Upper lobe of right lung (tissue), 1 donor: ENCODE measurements around the gene CEACAM7. TPM values are rescaled to one million over a fixed set of nuclear protein-coding genes. Genes with fewer than 3 reads are reported as not detected.

Experiments used
- ATAC-seq: fragments of 200-7000 bp; cut with Tn5 transposase; one replicate; pipeline ENCODE4 v1.9.1; 2020; ENCODE audit warnings: mild to moderate bottlenecking, moderate library complexity
- DNase-seq: peaks from one replicate; pipeline ENCODE4 v3.0.0-alpha.2; 2020
- H3K27ac ChIP-seq: fragments of 200-600 bp; one replicate; pipeline ENCODE4 v1.8.0; 2022
- H3K27me3 ChIP-seq: fragments of 200-600 bp; one replicate; pipeline ENCODE4 v1.8.0; 2022; ENCODE audit warnings: mild to moderate bottlenecking
- H3K36me3 ChIP-seq: fragments of 200-600 bp; one replicate; pipeline ENCODE4 v1.8.0; 2022
- H3K4me1 ChIP-seq: fragments of 200-600 bp; one replicate; pipeline ENCODE4 v1.8.0; 2022
- H3K4me3 ChIP-seq: fragments of 200-600 bp; one replicate; pipeline ENCODE4 v1.8.0; 2022; ENCODE audit warnings: mild to moderate bottlenecking
- H3K9me3 ChIP-seq: fragments of 200-600 bp; one replicate; pipeline ENCODE4 v1.8.0; 2022
- intact Hi-C: fragments of 100-400 bp; cut with DNase I; formaldehyde crosslinking; loops from one replicate; pipeline ENCODE4 v1.11.0; 2022
- total RNA-seq: library from RNA; stranded (reverse); fragmentation: NEBNext Ultra II Directional; extraction: Animal tissue kit (Norgen Biotek cat#: 25700); gene quantifications from one replicate; pipeline ENCODE4 v1.2.1, GENCODE V29; 2021
- TF ChIP-seq, protein P1 (sequence below): fragments of 200-600 bp; IDR thresholded peaks from one replicate; pipeline ENCODE4 v1.8.0; 2022; ENCODE audit warnings: antibody characterized with exemption
- donor health status: DM: no; HTN: yes; CAD: no; lungs with severe emphysema.

CEACAM7 gene
- total RNA-seq, 1 donor from 2014 or later: not detected

DNA sequence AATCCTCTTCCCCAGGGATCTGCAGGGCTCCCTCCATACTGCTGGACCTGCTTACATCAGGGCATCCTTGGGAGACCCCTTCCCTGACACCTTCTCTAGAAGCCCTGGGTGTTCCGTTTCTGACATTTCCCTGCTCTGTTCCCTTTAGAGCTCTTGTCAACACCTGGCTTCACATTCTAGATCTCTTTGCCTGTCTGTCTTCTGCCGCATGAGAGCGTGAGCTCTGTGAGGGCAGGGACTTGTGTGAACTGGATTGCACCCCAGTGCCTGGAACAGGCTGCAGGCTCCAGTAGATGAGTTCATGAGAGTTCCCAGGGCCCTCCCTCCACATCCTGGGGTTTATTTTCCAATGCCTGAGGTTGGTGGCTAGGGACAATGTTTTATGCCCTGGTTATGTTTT, 651 bp downstream of the CEACAM7 start:
- Histone ChIP-seq H3K27me3 (no peaks in the 10 kb centered on the region), H3K36me3 (no peaks in the 10 kb centered on the region), H3K4me3 (no peak overlapping the region), H3K9me3 (no peaks in the 10 kb centered on the region), H3K27ac (no peak overlapping the region), H3K4me1 (no peaks in the 10 kb centered on the region)
- no peak for DNase-seq
- intact Hi-C loops: no loop called here
- TF ChIP-seq, protein P1, sequence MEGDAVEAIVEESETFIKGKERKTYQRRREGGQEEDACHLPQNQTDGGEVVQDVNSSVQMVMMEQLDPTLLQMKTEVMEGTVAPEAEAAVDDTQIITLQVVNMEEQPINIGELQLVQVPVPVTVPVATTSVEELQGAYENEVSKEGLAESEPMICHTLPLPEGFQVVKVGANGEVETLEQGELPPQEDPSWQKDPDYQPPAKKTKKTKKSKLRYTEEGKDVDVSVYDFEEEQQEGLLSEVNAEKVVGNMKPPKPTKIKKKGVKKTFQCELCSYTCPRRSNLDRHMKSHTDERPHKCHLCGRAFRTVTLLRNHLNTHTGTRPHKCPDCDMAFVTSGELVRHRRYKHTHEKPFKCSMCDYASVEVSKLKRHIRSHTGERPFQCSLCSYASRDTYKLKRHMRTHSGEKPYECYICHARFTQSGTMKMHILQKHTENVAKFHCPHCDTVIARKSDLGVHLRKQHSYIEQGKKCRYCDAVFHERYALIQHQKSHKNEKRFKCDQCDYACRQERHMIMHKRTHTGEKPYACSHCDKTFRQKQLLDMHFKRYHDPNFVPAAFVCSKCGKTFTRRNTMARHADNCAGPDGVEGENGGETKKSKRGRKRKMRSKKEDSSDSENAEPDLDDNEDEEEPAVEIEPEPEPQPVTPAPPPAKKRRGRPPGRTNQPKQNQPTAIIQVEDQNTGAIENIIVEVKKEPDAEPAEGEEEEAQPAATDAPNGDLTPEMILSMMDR: no peak
- no peak for ATAC-seq

DNA sequence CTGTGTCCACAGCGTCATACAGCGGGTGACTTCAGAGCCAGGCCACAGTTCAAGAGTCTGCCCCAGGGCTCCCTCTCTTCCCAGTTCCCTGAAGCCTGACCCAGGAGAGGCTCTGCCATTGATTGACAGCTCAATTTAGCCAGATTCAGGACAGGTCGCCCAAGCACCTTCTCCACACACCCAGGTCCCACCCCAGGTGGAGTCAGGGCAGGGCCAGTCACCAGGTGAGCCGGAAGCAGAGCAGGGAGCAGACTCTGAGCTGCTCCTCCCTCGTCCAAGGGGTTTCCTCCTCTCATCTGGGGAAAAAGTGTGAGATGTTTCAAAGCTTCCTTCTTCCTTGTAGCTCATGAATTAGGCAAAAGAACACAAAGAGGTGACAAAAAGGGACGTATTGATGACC, 5.6 kb downstream of the CEACAM7 start:
- intact Hi-C loops: no loop called here
- Histone ChIP-seq H3K4me3 (no peak overlapping the region), H3K9me3 (no peaks in the 10 kb centered on the region), H3K36me3 (no peaks in the 10 kb centered on the region), H3K27me3 (peaks cover 6% of the 10 kb centered on the region), H3K27ac (no peak overlapping the region), H3K4me1 (no peaks in the 10 kb centered on the region)
- no peak for DNase-seq
- TF ChIP-seq, protein P1: no peak
- no peak for ATAC-seq

DNA sequence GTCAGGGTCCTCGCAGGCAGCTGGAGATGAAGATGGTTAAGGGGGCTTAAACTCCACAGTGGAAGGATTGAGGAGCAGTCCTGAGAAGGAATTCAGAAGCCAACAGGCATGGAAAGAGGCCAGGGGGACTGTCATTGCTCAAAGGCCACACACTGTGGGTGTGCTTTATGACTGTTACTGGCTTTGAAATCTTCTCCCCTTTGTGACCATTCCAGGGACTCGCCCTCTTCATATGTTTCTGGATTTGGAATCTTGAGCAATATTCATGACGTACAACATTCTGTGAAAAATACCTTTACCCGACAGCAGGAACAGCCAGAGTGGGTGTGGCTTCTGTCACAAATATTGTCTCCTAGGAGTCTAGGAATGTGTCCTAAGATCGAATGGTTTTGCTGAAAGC, 16.6 kb downstream of the CEACAM7 start:
- Histone ChIP-seq H3K4me3 (no peak overlapping the region), H3K4me1 (no peaks in the 10 kb centered on the region), H3K27ac (no peak overlapping the region), H3K36me3 (no peaks in the 10 kb centered on the region), H3K27me3 (peaks cover 21% of the 10 kb centered on the region), H3K9me3 (no peaks in the 10 kb centered on the region)
- ATAC-seq: no peak
- no peak for DNase-seq
- TF ChIP-seq, protein P1: no peak
- intact Hi-C loops: no loop called here

DNA sequence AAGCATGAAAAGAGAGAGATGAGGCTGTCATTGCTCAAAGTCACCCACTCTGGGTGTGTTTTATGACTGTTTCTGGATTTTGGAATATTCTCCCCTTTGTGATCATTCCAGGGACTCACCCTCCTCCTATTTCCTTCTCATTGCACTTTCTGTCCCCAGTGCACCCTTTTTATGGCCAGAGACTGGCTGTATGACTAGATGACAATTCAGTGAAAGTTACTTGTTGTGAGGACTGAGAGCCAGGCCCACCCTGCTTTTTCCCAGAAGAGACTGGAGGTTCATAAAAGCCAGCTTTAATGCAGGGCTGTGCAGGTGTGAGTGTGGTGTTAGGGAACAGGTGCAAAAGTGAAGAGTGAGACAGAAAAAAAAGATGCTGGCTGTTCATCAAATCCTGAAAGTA, 17.3 kb downstream of the CEACAM7 start:
- no peak for ATAC-seq
- DNase-seq: no peak
- H3K27me3 ChIP-seq: peaks cover 21% of the 10 kb centered on the region
- no peak overlapping the region for H3K4me3 ChIP-seq
- intact Hi-C loops: no loop called here
- no peaks in the 10 kb centered on the region for H3K4me1 ChIP-seq
- H3K27ac ChIP-seq: no peak overlapping the region
- TF ChIP-seq, protein P1: no peak
- peaks cover 7% of the 10 kb centered on the region for H3K9me3 ChIP-seq
- no peaks in the 10 kb centered on the region for H3K36me3 ChIP-seq

DNA sequence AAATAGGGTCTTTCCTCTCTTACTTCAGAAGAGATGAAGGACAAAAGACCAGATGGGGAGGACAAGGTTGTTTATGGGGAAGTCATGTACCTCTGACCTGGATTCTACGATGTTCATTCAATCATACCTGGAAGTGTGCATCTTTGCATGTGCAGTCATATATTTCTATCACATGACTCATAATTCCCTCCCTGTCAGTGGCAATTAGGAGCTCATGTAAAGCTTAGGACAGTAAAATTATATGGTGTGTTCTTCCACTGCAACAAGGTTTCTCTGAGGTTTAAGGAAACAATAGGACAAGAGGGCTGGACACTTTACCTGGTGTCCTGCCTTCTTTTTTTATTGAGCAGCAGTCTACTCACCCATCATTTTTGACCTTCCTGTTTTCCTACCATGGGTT, 19.8 kb downstream of the CEACAM7 start:
- intact Hi-C loops: no loop called here
- no peak for ATAC-seq
- no peak overlapping the region for H3K27ac ChIP-seq

DNA sequence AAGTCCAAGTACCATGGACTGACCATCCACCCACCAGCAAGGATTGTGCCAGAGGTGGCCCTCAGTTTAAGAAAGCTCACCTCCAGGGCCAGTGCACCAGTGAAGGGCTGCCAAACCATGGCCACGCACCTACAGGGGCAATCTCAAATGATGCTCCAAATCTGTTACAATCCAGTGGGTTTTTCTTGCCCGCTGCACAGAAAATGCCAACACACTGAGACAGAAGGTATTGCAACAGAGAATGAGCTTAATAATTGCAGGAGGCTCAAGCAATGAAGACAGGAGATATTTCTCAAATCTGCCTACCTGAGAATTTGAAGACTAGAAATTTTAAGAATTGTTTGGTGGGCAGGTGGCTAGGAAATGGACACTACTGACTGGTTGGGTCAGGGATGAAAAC, 22.0 kb downstream of the CEACAM7 start:
- Histone ChIP-seq H3K4me3 (no peak overlapping the region), H3K27me3 (peaks cover 5% of the 10 kb centered on the region), H3K9me3 (peaks cover 14% of the 10 kb centered on the region), H3K27ac (no peak overlapping the region), H3K36me3 (no peaks in the 10 kb centered on the region), H3K4me1 (no peaks in the 10 kb centered on the region)
- intact Hi-C loops: no loop called here
- DNase-seq (no peak), ATAC-seq (no peak)
- TF ChIP-seq, protein P1: no peak

More for the DNA sequence above, 19.8 kb downstream of the CEACAM7 start:
- Histone ChIP-seq H3K9me3 (peaks cover 14% of the 10 kb centered on the region), H3K4me3 (no peak overlapping the region), H3K27me3 (peaks cover 21% of the 10 kb centered on the region), H3K36me3 (no peaks in the 10 kb centered on the region), H3K4me1 (no peaks in the 10 kb centered on the region)
- TF ChIP-seq, protein P1: no peak
- no peak for DNase-seq
